HL-60 (cell line): ENCODE measurements around the gene PNLDC1.

ENCODE experiments used
- CTCF ChIP-seq: IDR thresholded peaks from one replicate; pipeline ENCODE4 v1.5.1; 2011; ENCODE audit warnings: low read length, control low read depth, inconsistent platforms; ENCODE audit not compliant: insufficient read depth
- GABPA ChIP-seq: IDR thresholded peaks from 2 replicates; pipeline ENCODE4 v1.6.1; 2012; ENCODE audit warnings: low read depth
- POLR2AphosphoS5 ChIP-seq: IDR thresholded peaks from 2 replicates; pipeline ENCODE4 v1.6.1; 2012; ENCODE audit warnings: low read depth
- REST ChIP-seq: IDR thresholded peaks from 2 replicates; pipeline ENCODE4 v1.6.1; 2012; ENCODE audit warnings: low read depth; ENCODE audit not compliant: insufficient replicate concordance
- SPI1 ChIP-seq: IDR thresholded peaks from 2 replicates; pipeline ENCODE4 v1.6.1; 2012; ENCODE audit warnings: low read depth, mild to moderate bottlenecking, borderline replicate concordance

GRCh38 chr6:159831373-159831679 is 31.2 kb downstream of the PNLDC1 start:
- TF ChIP-seq CTCF (no peak), SPI1 (no peak), GABPA (no peak), REST (no peak), POLR2AphosphoS5 (no peak)
